Measurements from ENCODE around the gene IGFBP2.
A peak's percentile ranks its signal among the peaks of the same experiment; 100 is the strongest.

Gene IGFBP2

DNA sequence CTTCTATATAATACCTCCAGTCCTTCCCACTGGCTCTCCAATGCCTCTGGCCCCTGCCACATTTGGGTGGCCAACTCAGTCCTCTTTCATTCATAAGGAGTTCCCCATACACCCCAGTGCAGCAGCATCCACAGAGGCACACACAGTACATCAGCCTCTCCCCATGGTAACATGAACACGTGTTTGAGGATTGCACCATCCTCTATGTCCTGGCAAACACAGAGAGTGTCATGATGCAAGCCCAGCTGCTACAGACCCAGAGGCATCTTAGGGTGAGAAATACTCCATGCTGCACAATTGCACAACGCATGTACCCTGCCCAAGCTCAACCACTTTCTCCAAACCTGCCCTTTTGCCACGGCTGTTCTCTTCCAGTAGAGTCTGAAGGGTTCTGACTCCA lies 50.6 kb downstream of the IGFBP2 start:
- no peak for DNase-seq (ENCODE audit: low read depth)

DNA sequence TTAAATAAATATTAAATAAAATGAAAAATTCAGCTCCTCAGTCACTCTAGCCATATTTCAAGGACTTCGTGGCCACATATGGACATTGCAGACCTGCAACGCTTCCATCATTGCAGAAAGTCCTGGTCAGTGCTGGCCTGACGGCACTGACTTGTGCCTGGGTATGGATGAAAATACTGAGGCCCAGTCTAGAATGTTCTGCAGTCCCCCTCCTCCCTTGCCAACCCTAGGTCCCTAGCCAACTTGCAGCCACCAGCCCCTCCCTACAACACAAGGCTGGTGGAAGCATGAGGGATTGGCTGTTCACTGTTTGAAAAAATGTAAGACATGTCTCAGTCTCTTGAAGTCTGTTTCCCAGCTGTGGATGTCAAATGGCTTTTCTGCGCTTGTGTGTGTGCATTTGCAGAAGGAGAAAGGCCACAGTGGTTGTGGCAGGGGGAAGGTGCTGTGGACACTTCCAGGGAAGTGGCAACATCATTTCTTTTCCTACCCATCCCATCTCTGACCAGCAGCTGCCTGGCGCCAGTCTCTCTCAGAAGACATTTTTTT lies 52.2 kb downstream of the IGFBP2 start:
- no peak for DNase-seq (ENCODE audit: low read depth)

DNA sequence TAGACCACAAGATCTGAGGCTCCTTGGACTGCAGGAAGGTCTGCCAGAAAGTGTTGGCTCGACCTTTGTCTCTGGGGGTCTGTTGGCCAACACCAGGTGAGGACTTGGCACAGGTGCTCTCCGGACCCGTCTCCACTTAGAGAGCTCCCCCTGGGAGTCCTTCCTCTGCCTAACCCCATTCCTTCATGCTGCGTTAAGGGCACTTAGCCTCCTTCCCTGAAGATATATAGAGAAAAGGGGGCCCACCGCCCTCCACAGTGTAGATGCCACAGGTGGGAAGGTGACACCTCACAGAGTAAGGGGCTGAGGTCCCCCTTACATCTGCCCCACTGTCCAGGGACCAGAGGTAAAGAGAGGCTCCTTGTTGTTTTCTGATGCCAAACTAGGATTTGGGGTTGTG lies 53.9 kb downstream of the IGFBP2 start:
- no peak for DNase-seq (ENCODE audit: low read depth)

DNA sequence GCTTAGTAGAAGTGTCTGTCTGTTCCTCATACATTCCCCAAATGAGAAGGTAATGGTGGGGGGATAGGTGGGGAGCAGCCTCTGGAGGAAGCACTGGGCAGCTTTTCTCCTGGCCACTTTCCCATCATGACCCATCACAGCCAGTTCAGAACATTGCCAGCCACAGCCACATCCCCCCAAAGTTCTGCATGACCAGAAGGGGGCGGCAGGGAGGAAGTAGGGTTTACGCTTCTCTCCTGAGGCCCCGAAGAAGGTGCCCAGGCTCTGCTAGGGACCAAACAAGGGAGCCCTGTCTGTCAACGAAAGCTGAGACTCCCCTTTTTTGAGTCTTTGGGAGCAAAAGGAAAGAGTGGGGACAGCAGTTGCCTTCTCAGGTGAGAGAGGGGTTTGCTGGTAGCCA lies 54.4 kb downstream of the IGFBP2 start:
- DNase-seq (ENCODE audit: low read depth) = no peak

DNA sequence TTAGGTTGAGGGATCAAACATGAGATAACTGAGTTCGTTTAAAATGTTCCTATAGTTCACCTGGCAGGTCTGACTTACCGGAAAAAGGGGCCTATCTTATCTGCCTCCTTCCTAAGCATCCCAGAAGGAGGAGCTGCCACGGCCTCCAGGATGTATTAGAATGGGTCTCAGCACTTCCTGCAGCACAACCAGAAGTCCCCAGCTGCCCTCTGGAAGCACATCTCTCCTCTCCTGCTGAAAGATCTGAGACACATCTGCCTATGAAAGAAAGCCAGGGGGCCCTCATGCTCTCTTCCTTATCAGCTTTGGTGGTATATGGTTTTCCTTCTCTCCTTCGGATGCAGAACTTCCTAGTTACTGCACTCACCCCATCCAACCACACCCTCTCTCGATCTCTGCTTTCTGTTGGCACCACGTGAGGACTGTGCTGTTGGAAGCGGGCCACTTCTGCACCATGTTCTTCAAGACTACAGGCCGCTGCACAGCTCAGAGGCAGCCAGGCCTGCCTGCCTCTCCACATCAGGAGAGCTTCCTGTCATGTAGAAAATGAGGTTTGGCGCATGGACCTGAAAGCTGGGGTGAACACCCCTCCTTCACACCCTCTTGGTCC lies 55.6 kb downstream of the IGFBP2 start:
- DNase-seq (ENCODE audit: low read depth) = no peak

DNA sequence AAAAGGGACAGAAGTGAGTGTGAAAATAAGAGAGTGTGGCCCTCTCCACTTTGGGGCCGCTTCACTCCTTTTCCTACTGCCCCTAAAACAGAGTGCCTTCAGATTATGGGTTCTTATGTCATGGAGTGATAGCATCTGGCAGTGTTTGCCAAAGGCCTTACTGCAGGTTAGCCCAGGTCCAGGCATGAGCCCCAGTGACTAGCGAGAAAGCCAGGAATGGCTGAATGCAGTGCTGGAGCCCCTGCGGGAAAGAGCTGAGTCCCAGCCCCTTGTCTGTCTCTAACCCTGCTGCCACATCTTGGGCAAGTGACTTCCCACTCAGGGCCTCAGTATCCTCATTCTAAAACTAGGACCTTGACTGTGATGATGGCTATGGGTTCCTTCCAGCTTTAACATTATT lies 56.2 kb downstream of the IGFBP2 start:
- DNase-seq (ENCODE audit: low read depth) = no peak

DNA sequence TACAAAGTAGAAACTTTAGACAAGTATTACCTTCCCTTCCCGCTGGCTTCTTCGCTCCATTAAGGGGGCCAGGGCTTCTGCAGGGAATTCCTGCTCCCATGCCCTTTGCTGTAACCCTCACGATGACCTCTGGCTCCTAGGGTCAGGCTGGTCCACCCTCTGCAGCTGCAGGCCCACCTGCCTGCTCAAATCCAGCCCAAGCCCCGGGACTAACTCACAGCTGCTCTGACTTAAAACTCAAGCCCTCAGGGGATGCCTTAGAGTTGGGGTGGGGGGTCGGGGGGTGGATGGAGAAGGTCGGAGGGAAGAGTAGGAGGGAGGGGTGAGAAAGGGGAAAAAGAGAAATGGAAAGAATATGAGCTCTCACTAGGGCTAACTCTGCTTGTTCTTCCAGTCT lies 57.2 kb downstream of the IGFBP2 start:
- DNase-seq (ENCODE audit: low read depth) = no peak

DNA sequence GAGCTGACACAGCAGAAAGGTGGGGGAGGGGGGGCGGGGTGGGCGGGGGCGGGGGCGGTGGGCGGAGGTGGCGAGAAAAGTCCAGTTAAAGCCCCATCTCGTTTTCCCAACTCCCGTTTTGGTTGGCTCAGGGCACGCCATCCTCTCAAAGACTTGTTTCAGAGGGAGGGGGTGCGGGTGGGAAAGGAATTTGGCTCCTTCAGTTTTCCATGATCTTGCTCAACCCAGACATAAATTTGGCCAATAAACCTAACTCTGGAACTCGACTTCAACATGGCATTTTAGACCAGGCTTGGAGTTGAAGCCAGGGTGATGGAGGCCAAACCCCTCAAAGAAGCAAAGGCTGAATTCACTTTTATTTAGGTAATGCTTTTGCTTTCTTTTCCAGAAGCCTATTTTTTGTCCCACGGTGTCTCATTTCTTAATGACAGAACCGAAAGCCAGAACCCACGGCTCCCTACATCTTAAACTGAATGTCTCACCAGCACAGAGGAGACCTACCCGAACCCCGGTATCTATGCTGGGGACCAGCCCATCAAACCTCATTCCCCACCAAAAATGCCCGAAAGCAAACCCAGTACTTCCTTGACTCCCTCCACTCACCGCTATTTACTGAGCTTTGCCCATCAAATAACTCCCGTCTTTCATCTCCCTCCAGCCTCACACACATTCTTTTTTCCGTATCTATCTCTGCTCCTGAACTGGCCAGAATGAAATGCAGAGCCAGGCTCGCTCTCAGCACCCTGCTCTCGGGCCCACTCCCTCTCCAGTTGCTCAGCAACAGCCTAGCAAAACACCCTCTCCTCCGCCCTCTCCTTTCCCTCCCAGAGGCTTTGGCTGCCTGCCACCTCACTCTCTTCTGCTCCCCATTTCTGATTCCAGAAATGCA lies 57.9 kb downstream of the IGFBP2 start:
- no peak for DNase-seq (ENCODE audit: low read depth)

DNA sequence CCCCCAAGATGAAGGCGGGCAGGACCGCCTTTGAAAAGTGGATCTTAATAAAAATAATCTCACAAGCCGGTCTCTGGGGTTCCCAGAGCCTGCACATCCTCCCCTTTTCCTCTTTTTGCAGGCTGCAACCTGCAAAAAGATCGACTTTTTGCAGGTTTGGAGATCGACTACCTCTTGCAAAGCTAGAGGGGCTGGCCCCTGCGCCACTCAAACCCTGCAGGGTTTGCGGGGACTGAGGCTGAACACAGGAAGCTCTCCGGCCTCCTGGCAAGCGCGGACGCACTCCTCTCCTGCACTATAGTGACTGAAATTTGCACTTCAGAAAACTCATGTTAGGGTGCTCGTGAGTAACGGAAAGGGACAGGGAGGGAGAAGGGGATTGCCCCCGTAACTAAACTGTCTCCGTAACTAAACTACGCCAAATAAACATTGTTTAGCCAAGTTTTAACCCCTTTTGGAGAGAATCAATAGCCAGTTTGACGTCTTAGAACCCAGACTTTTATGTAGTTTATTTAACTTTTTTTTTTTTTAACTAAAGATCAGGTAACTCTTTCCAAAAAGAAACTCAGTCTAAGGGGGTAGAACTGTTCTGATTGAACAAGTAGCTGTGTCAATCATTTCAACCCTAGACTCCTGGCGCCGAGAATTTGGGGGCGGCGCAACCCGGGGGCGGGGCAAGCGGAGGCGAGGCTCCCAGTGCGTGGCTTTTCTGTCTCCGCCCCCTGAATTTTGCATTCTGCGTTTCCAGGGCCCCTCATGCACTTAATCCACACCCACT lies 59.6 kb downstream of the IGFBP2 start:
- peak; percentile 13 for DNase-seq (ENCODE audit: low read depth)

DNA sequence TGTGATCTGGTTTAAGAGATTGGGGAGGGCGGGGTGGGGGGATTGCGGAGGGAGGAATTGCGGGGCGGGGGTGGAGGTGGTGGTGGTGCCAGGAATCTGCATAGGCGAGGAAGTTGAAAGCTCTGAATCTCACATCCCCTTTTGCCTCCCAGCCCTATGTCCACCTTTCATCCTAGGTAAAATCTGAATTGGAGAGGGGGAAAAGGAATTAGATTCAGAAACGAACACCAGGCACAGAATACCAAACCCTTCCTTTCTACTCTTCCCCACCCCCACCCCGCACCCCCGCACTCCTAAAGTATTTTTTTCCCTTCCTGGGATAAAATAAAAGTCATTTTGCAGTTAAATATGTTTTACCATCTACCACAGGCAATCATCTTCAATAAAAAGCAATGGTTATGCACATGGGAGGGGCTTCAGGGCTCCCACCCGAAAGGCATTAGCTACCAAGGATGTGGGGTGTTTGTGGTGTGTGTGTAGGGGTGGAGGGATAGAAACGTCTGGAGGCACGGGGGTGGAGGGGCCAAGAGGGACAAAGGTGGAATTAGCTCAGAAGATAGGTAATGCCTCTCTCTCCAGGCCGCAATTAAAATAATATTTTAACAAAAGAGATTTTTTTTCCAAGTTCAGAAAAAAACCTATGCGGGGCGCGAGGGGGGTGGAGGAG lies 60.3 kb downstream of the IGFBP2 start:
- no peak for DNase-seq (ENCODE audit: low read depth)

DNA sequence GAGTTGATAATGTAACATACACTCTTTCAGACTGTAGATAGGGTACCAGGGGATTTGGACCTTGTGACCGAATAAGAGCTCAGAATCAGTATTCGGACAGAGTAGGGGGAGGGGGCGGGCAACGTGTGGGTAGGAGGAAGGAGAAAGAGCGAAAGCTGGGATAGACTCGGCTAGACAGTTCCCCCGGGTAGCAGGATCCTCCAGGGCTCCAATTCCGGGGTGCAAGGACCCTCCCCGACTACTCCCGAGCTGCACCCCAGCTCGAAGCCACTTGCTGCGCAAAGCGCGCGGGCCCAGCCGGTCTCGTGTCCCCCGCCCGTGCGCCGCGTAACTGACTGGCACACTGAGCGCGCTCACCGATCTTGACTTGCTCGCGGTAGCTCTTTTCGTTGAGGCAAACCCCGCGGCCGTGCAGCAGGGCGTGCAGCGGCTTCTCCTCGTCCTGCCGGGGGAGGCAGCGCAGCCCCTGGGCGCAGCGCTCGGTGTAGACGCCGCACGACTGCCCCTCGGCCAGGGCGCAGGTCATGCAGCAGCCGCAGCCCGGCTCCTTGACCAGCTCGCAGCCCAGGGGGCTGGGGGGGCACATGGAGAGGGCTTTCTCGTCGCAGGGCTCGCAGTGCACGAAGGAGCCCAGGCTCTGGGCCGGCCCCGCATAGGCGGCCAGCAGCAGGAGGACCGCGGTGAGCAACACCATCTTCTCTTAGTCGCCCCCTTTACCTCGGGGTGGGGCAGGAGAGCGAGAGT lies 61.0 kb downstream of the IGFBP2 start:
- no peak for DNase-seq (ENCODE audit: low read depth)

DNA sequence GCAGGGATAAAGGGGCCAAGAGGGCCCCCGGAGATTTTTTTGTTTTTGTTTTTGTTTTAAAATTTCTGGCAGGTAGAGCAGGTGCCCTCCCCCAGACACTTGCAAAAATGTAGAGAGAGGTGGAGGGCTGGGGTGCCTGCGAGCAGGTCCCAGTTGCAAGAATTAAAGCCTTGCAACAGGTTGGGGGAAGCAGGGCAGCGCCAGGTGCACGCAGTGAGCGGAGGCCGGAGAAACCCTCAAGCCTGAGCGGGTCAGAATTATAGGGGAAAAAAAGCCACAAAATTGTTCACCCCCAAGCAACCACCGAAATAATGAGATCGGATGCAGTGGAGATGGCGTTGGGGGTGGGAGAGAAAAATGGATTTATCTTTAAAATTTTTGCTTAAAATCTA lies 61.6 kb downstream of the IGFBP2 start:
- no peak for DNase-seq (ENCODE audit: low read depth)

DNA sequence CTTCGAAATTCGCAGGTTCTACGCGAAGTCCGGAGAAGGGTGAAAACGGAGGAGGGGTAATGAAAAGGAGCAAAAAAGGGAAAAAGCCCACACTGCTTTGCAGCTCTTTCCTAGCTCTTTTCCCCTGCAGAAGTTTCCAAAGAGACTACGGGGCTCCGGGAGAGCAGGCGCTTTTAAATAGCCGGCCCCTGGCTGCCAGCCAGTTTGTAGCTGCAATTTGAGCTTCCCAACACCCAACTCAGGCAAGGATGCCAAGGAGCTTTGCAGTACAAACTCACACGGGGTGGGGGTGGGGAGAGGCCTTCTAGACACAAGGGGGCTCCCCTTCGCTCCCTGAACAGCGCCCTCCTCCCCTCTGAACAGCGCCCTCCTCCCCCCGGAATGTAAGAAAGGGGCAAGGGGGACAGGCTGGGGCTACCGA lies 62.2 kb downstream of the IGFBP2 start, which contains the start of gene IGFBP5:
TSS of gene IGFBP5 (minus strand) at position 149 of the 421 bp plus-strand sequence. CDS start 774 bp downstream, outside the sequence.
- DNase-seq (ENCODE audit: low read depth) = no peak

DNA sequence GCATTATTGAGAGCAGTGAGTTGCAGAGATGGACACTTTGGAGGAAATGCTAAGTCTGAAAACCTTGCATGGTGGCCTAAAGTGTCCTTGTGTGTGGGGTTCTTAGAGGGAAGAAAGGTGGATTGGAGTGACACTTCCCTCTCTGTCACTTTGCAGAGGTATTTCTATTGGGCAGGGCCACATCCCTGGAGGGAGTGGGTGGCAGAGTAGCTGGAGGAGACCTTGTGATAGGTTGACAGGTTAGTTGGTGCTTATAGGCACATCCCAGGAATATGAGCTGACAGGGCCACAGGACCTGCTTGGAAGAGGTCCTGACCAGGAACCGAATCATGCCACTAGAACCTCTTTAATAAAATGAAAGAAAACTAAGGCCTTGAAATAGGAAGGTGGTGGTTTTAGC lies 63.1 kb downstream of the IGFBP2 start:
- DNase-seq (ENCODE audit: low read depth) = no peak

DNA sequence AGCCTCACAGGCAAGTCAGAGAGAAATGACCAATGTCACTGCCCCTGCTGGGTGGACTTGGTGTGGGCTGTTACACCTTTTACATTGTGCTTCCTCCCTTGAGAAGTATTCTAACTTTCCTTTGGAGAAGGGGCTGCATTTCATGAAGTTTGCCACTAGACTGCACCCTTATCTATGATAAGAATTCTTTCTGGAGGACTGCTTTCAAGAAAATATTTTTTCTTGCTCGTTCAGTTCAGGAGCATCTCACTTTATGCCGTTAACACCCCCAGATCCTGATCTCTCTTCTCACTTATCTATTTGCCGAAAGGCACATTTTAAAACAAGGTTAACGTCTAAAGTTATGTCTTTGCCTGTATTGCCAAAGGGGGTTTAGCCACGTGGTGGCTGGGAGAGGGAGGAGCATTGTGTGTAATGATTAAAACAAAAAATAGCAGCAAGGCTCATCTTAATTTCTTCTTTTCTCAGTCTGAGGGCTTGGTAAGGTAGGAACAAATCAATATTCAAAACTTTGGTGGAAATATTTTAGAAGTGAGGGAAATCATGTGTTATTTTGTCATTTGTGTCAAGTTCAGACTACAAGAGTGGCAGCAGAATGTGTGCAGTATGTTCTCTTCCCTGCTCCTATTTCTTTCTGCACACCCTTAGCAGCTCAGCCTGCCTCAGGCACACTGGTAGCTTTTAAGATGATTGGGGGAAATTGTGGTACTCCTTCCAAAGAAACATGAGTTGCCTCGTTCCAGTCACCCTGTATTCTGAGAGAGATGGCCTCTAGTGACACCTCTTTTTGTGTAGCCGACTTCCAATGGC lies 63.7 kb downstream of the IGFBP2 start:
- no peak for DNase-seq (ENCODE audit: low read depth)

DNA sequence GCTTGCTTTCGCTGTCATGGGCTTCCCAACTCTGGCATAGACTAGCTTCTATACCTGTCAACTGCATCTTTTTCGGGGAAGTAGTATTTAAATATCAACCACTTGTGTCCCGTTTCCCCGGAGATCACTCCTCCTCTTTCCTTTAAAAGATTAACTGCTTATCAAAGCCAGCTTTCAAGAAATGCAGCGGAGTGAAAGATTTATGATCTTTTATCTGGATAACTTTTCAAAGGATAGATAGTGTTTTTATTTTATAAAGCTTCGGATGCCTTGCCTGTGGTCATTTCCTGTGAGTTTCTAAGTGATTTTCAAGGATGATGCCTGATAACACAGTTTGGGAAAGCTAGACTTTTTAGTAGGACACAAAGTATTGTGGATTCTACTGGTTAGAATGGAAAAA lies 65.1 kb downstream of the IGFBP2 start:
- no peak for DNase-seq (ENCODE audit: low read depth)

DNA sequence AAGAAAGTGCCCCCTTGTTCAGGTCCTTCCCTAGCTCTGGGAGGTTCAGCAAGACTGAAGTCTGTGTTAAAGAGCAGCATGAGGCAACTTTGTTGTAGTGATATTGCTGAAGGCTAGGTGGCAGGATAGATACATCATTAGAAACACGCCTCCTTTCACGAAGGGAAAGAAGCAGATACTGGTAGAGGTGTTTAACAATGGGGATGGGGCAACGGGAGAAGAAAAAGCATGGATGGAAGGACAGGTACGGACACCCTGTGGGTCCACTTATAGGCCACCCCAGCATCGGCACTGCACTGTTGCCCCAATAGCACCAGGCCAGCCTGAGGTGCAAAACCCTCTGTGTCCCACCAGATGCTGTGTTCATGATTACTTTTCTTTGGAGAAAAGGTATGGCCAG lies 65.7 kb downstream of the IGFBP2 start:
- no peak for DNase-seq (ENCODE audit: low read depth)

DNA sequence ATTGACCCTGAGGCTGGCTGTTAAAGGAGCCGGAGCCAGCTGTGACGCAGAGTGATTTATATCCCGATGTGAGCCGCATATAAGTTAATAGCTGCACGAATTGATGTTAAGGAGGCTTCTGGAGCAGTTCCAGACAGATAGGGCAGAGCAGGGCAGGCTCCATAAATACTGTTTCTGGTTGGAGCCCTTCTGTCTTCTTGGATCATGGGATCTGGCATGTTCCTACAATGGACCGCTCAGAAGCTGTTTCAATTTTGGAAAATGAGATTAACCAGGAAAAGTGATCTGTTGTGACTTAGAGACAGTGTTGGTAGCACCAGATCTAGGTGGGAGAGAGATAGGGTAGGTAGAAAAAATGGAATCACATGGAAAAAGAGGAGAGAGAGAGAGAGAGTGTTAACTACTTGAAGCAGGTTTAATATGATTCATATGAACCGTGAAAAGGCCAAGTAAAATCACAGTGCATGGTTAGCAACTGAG lies 66.9 kb downstream of the IGFBP2 start:
- DNase-seq (ENCODE audit: low read depth) = no peak

DNA sequence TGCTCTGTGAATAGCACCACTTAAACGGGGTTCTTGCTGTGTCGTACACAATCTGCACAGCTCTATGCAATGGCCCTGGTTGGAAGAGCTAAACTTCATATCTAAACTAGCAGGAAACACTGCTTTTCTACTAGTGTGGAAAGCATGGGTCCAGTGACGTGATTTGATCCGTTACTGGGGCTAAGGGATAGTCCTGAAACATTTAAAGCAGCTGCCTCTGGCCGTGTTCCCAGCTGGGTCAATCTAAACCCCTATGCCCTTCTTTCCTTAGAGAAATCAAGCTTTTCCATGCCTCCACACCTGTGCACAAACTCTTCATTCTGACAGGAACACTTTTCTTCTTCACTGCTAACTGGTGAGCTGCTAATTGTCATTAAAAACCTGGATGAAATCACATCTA lies 67.6 kb downstream of the IGFBP2 start:
- no peak for DNase-seq (ENCODE audit: low read depth)

DNA sequence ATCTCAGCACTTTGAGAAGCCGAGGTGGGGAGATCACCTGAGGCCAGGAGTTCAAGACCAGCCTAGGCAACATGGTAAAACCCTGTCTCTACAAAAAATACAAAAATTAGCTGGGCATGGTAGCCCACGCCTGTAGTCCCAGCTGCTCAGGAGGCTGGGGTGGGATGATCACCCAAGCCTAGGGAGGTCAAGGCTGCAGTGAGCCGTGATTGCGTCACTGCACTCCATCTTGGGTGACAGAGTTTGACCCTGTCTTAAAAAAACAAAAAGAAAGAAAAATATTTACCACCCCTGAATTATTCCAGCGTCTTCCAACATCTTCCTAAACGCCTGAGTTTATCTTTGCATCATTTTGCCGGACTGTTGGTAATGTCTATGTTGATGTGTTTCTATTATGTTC lies 68.3 kb downstream of the IGFBP2 start:
- DNase-seq (ENCODE audit: low read depth) = no peak

All from activated T-helper 9 cell treated with anti-CD3 and anti-CD28 coated beads, Interleukin-2, amount 50 U/mL, for 16 hours (primary cell).